GM23248 (cell line): Measurements from ENCODE around the gene KCNJ13. TPM values are rescaled to one million over a fixed set of nuclear protein-coding genes. Genes with fewer than 3 reads are reported as not detected.

ENCODE experiments used
- DNase-seq: peaks from one replicate; pipeline ENCODE4 v3.0.0-alpha.2; 2015
- H2AFZ ChIP-seq: fragments of 200-600 bp; sonication (generic); 2 replicates; pipeline ENCODE4 v1.6.1; 2016; ENCODE audit warnings: antibody characterized with exemption
- H3F3A ChIP-seq: fragments of 200-600 bp; sonication (generic); 2 replicates; pipeline ENCODE4 v1.6.1; 2016; ENCODE audit warnings: mild to moderate bottlenecking, antibody characterized with exemption, mixed run types; ENCODE audit not compliant: insufficient read depth
- H3K27ac ChIP-seq: fragments of 200-600 bp; sonication (generic); 2 replicates; pipeline ENCODE4 v1.5.1; 2016; ENCODE audit warnings: mild to moderate bottlenecking
- H3K27me3 ChIP-seq: fragments of 200-600 bp; sonication (generic); replicated peaks from 2 replicates; pipeline ENCODE4 v1.6.1; 2016; ENCODE audit warnings: mild to moderate bottlenecking; ENCODE audit not compliant: insufficient read depth
- H3K36me3 ChIP-seq: fragments of 200-600 bp; sonication (generic); 2 replicates; pipeline ENCODE4 v1.6.1; 2016; ENCODE audit warnings: low read depth, mild to moderate bottlenecking
- H3K4me1 ChIP-seq: fragments of 200-600 bp; sonication (generic); 2 replicates; pipeline ENCODE4 v1.6.1; 2016; ENCODE audit warnings: mild to moderate bottlenecking; ENCODE audit not compliant: insufficient read depth
- H3K4me2 ChIP-seq: fragments of 200-600 bp; sonication (generic); one replicate; pipeline ENCODE4 v1.6.1; 2016; ENCODE audit warnings: mild to moderate bottlenecking; ENCODE audit not compliant: unreplicated experiment
- H3K4me3 ChIP-seq: fragments of 200-600 bp; sonication (generic); 2 replicates; pipeline ENCODE4 v1.5.1; 2016; ENCODE audit warnings: mild to moderate bottlenecking
- H3K79me2 ChIP-seq: fragments of 200-600 bp; sonication (generic); 2 replicates; pipeline ENCODE4 v1.6.1; 2016; ENCODE audit warnings: mild to moderate bottlenecking; ENCODE audit not compliant: insufficient read depth
- H3K9ac ChIP-seq: fragments of 200-600 bp; sonication (generic); 2 replicates; pipeline ENCODE4 v1.6.1; 2016; ENCODE audit warnings: mild to moderate bottlenecking
- H3K9me2 ChIP-seq: fragments of 200-600 bp; sonication (generic); 2 replicates; pipeline ENCODE4 v1.6.1; 2016; ENCODE audit warnings: mixed run types, mild to moderate bottlenecking, moderate library complexity; ENCODE audit not compliant: insufficient read depth
- H3K9me3 ChIP-seq: fragments of 200-600 bp; sonication (generic); one replicate; pipeline ENCODE4 v1.6.1; 2017; ENCODE audit warnings: low read depth
- H4K20me1 ChIP-seq: fragments of 200-600 bp; sonication (generic); 2 replicates; pipeline ENCODE4 v1.6.0; 2016; ENCODE audit not compliant: insufficient read depth
- EZH2 ChIP-seq: fragments of 200-600 bp; sonication (generic); IDR thresholded peaks from 2 replicates; pipeline ENCODE4 v1.6.1; 2018; ENCODE audit warnings: antibody characterized with exemption, mild to moderate bottlenecking; ENCODE audit not compliant: insufficient read depth, poor library complexity, severe bottlenecking
- EZH2phosphoT487 ChIP-seq: fragments of 200-600 bp; sonication (generic); IDR thresholded peaks from 2 replicates; pipeline ENCODE4 v1.6.1; 2018; ENCODE audit warnings: antibody characterized with exemption, moderate library complexity, mild to moderate bottlenecking, low read depth; ENCODE audit not compliant: insufficient read depth
- WGBS, 2 experiments: methylation state at CpG; one replicate each; pipeline ENCODE4 v1.1.6; 2015 to 2017; ENCODE audit warnings: low lambda C conversion rate in 2 of 2, low coverage in 1 of 2; ENCODE audit errors: missing lambda C conversion rate in 2 of 2; 5-methylcytosine and 5-hydroxymethylcytosine counted together
- in situ Hi-C: fragments of 300-500 bp; cut with MboI; formaldehyde crosslinking; loops from 2 replicates; pipeline ENCODE4 v1.15.0; 2020
- polyA plus RNA-seq: library from polyadenylated mRNA; unstranded; fragments of >200 nt; fragmentation: Nextera tagmentation; extraction: Ambion mirVana; gene quantifications from 2 replicates; pipeline ENCODE4 v1.2.1, GENCODE V29; 2016
- total RNA-seq: library from RNA; depleted of rRNA; stranded (reverse); fragments of >200 nt; shearing (Covaris generic); gene quantifications from 2 replicates; pipeline ENCODE4 v1.2.3, GENCODE V29; 2014

KCNJ13 gene
- total and polyA plus RNA-seq, 2 experiments from 2014 or later = 0.21 TPM; not detected in 1

GRCh38 chr2:232795920-232796319, 19.6 kb upstream of the KCNJ13 start:
- in situ Hi-C loops = no loop called here
- H3K36me3 ChIP-seq = peaks cover 59% of the 10 kb centered on the region
- H2AFZ ChIP-seq = no peak overlapping the region
- no peak overlapping the region for H3K4me2 ChIP-seq
- no peak overlapping the region for H3K4me3 ChIP-seq
- no peaks in the 10 kb centered on the region for H3F3A ChIP-seq
- peaks cover 11% of the 10 kb centered on the region; the same call in 1 of the 2 replicates for H3K79me2 ChIP-seq
- no peaks in the 10 kb centered on the region for H3K9me2 ChIP-seq
- no peaks in the 10 kb centered on the region for H3K9me3 ChIP-seq
- WGBS, 2 experiments = 42 to 70% methylated on average over 1 of the region's 1 CpG
- H4K20me1 ChIP-seq = no peaks in the 10 kb centered on the region
- H3K4me1 ChIP-seq = no peaks in the 10 kb centered on the region
- H3K27me3 ChIP-seq = no peaks in the 10 kb centered on the region
- TF ChIP-seq EZH2phosphoT487 = no peak
- TF ChIP-seq EZH2 = no peak
- DNase-seq = peak; percentile 35
- no peak overlapping the region for H3K9ac ChIP-seq
- no peak overlapping the region for H3K27ac ChIP-seq

GRCh38 chr2:232794981-232795380, 18.6 kb upstream of the KCNJ13 start:
- TF ChIP-seq EZH2 (no peak), EZH2phosphoT487 (no peak)
- 75 to 89% methylated on average over 1 of the region's 1 CpG for WGBS, 2 experiments
- H3K79me2 ChIP-seq = peaks cover 5% of the 10 kb centered on the region; the same call in 1 of the 2 replicates
- DNase-seq = no peak
- no peak overlapping the region for H3K4me2 ChIP-seq
- H4K20me1 ChIP-seq = no peaks in the 10 kb centered on the region
- H3K27ac ChIP-seq = no peak overlapping the region
- H2AFZ ChIP-seq = no peak overlapping the region
- no peaks in the 10 kb centered on the region for H3K27me3 ChIP-seq
- no peaks in the 10 kb centered on the region for H3K4me1 ChIP-seq
- no peak overlapping the region for H3K4me3 ChIP-seq
- no peaks in the 10 kb centered on the region for H3K9me2 ChIP-seq
- no peaks in the 10 kb centered on the region for H3K9me3 ChIP-seq
- no peaks in the 10 kb centered on the region for H3F3A ChIP-seq
- no peak overlapping the region for H3K9ac ChIP-seq
- in situ Hi-C loops = no loop called here
- peaks cover 68% of the 10 kb centered on the region for H3K36me3 ChIP-seq

- no peak overlapping the region for H3K4me2 ChIP-seq
- peaks cover 74% of the 10 kb centered on the region for H3K36me3 ChIP-seq
- H3K4me3 ChIP-seq = no peak overlapping the region
- no peaks in the 10 kb centered on the region for H3K79me2 ChIP-seq
- no peaks in the 10 kb centered on the region for H3K27me3 ChIP-seq
- WGBS, 2 experiments = 73 to 75% methylated on average over 4 of the region's 4 CpGs
- H3K4me1 ChIP-seq = no peaks in the 10 kb centered on the region
- H4K20me1 ChIP-seq = no peaks in the 10 kb centered on the region
- DNase-seq = no peak
- no peak overlapping the region for H2AFZ ChIP-seq
- no peak for TF ChIP-seq EZH2
- no peak for TF ChIP-seq EZH2phosphoT487
- no peaks in the 10 kb centered on the region for H3F3A ChIP-seq
- no peak overlapping the region for H3K27ac ChIP-seq
- no peaks in the 10 kb centered on the region for H3K9me3 ChIP-seq
- no peaks in the 10 kb centered on the region for H3K9me2 ChIP-seq
- in situ Hi-C loops = no loop called here
- H3K9ac ChIP-seq = no peak overlapping the region
Observed at GRCh38 chr2:232793271-232793670, 16.9 kb upstream of the KCNJ13 start.

- Histone ChIP-seq H3K4me1 (no peaks in the 10 kb centered on the region), H3K36me3 (peaks cover 76% of the 10 kb centered on the region), H3K79me2 (no peaks in the 10 kb centered on the region), H3K4me2 (no peak overlapping the region), H3K9ac (no peak overlapping the region), H3K9me2 (no peaks in the 10 kb centered on the region), H2AFZ (no peak overlapping the region), H3K9me3 (no peaks in the 10 kb centered on the region), H3K27me3 (no peaks in the 10 kb centered on the region), H3F3A (no peaks in the 10 kb centered on the region), H3K27ac (no peak overlapping the region), H3K4me3 (no peak overlapping the region), H4K20me1 (no peaks in the 10 kb centered on the region)
- no peak for DNase-seq
- TF ChIP-seq EZH2 (no peak), EZH2phosphoT487 (no peak)
- 76 to 83% methylated on average over 4 of the region's 4 CpGs for WGBS, 2 experiments
- in situ Hi-C loops = no loop called here
Observed at GRCh38 chr2:232791518-232791917, 15.2 kb upstream of the KCNJ13 start.

GRCh38 chr2:232789082-232789481, 12.7 kb upstream of the KCNJ13 start:
- no peaks in the 10 kb centered on the region for H3F3A ChIP-seq
- no peaks in the 10 kb centered on the region for H3K27me3 ChIP-seq
- H3K27ac ChIP-seq = no peak overlapping the region
- TF ChIP-seq EZH2phosphoT487 (no peak), EZH2 (no peak)
- H3K79me2 ChIP-seq = no peaks in the 10 kb centered on the region
- H2AFZ ChIP-seq = no peak overlapping the region
- WGBS, 2 experiments = 94 to 97% methylated on average over 4 of the region's 4 CpGs
- in situ Hi-C loops = no loop called here
- no peaks in the 10 kb centered on the region for H4K20me1 ChIP-seq
- H3K9me2 ChIP-seq = no peaks in the 10 kb centered on the region
- no peak overlapping the region for H3K9ac ChIP-seq
- no peaks in the 10 kb centered on the region for H3K9me3 ChIP-seq
- no peak overlapping the region for H3K4me2 ChIP-seq
- no peak overlapping the region for H3K4me3 ChIP-seq
- H3K4me1 ChIP-seq = no peaks in the 10 kb centered on the region
- DNase-seq = no peak
- H3K36me3 ChIP-seq = peaks cover 61% of the 10 kb centered on the region
